OCI-LY3 (cell line): Measurements from ENCODE around the gene TRIM46.
A peak's percentile ranks its signal among the peaks of the same experiment; 100 is the strongest.
"Not testable (repeated sequence)": the region's sequence is repeated elsewhere in the genome, so short reads cannot be mapped to it uniquely, and the experiment has no call there.

Source experiments
- H2AFZ ChIP-seq: fragments of 200-600, 300-600 bp; shearing (Covaris generic); 2 replicates; pipeline ENCODE4 v1.6.0; 2014; ENCODE audit warnings: antibody characterized with exemption, low read depth, low read length
- H3K27ac ChIP-seq: fragments of 200-600, 300-600 bp; sonication (generic); 2 replicates; pipeline ENCODE4 v1.5.1; 2014; ENCODE audit warnings: mild to moderate bottlenecking, low read length, moderate library complexity, mixed read lengths
- H3K27me3 ChIP-seq: fragments of 200-600, 300-600 bp; sonication (generic); 2 replicates; pipeline ENCODE4 v1.6.1; 2014; ENCODE audit warnings: low read depth, low read length, mixed read lengths
- H3K36me3 ChIP-seq: fragments of 200-600, 300-600 bp; sonication (generic); replicated peaks from 2 replicates; pipeline ENCODE3; 2014; ENCODE audit warnings: low read depth, low read length, mixed read lengths
- H3K4me1 ChIP-seq: fragments of 300-600, 200-600 bp; sonication (generic); 2 replicates; pipeline ENCODE4 v1.6.1; 2014; ENCODE audit warnings: low read length, mixed read lengths
- H3K4me2 ChIP-seq: fragments of 200-600, 300-600 bp; sonication (generic); 2 replicates; pipeline ENCODE4 v1.6.1; 2014; ENCODE audit warnings: low read length, mixed read lengths
- H3K4me3 ChIP-seq: fragments of 300-600, 200-600 bp; sonication (generic); 2 replicates; pipeline ENCODE4 v1.5.1; 2014; ENCODE audit warnings: antibody characterized with exemption, mild to moderate bottlenecking, low read length, moderate library complexity
- H3K79me2 ChIP-seq: fragments of 300-600, 200-600 bp; shearing (Covaris generic); 2 replicates; pipeline ENCODE4 v1.6.1; 2014; ENCODE audit warnings: mild to moderate bottlenecking, low read length, mixed read lengths
- H3K9ac ChIP-seq: fragments of 300-600, 200-600 bp; shearing (Covaris generic); 2 replicates; pipeline ENCODE4 v1.6.0; 2014; ENCODE audit warnings: mild to moderate bottlenecking, low read length, moderate library complexity
- H3K9me3 ChIP-seq: fragments of 200-600, 300-600 bp; shearing (Covaris generic); 2 replicates; pipeline ENCODE4 v1.6.1; 2014; ENCODE audit warnings: low read length, mixed read lengths; ENCODE audit not compliant: insufficient read depth
- H4K20me1 ChIP-seq: fragments of 200-600, 300-600 bp; sonication (generic); 2 replicates; pipeline ENCODE4 v1.6.1; 2016; ENCODE audit warnings: low read length, mixed read lengths; ENCODE audit not compliant: insufficient read depth
- CTCF ChIP-seq: fragments of 200-600, 300-600 bp; sonication (generic); IDR thresholded peaks from 2 replicates; pipeline ENCODE4 v1.5.1; 2014; ENCODE audit warnings: antibody characterized with exemption, low read length, low read depth
- EZH2phosphoT487 ChIP-seq: fragments of 200-600 bp; shearing (Covaris generic); IDR thresholded peaks from 2 replicates; pipeline ENCODE4 v1.6.1; 2018; ENCODE audit warnings: antibody characterized with exemption, mixed run types, low read depth

The TRIM46 gene

GRCh38 chr1:155209312-155209721, 35.7 kb downstream of the TRIM46 start:
- peaks cover 23% of the 10 kb centered on the region for H3K4me1 ChIP-seq
- no peaks in the 10 kb centered on the region for H3K27me3 ChIP-seq
- no peaks in the 10 kb centered on the region for H3K36me3 ChIP-seq
- H3K79me2 ChIP-seq, result peaks cover 6% of the 10 kb centered on the region
- peak overlapping the region; percentile 91 for H3K9ac ChIP-seq
- peak overlapping the region; percentile 86 for H3K4me2 ChIP-seq
- no peaks in the 10 kb centered on the region for H3K9me3 ChIP-seq
- peak overlapping the region; percentile 10; the same call in 1 of the 2 replicates for H3K27ac ChIP-seq
- no peak for TF ChIP-seq EZH2phosphoT487
- TF ChIP-seq CTCF, result no peak
- peak overlapping the region; percentile 88 for H3K4me3 ChIP-seq
- H4K20me1 ChIP-seq, result no peaks in the 10 kb centered on the region
- peak overlapping the region; percentile 30; the same call in 1 of the 2 replicates for H2AFZ ChIP-seq

- Histone ChIP-seq H3K36me3 (no peaks in the 10 kb centered on the region), H3K79me2 (peaks cover 6% of the 10 kb centered on the region), H3K27ac (no peak overlapping the region), H3K4me1 (peaks cover 23% of the 10 kb centered on the region), H3K9ac (no peak overlapping the region), H3K27me3 (no peaks in the 10 kb centered on the region), H3K9me3 (no peaks in the 10 kb centered on the region), H3K4me2 (peak overlapping the region; percentile 86; the same call in 1 of the 2 replicates), H3K4me3 (0 out of 2 replicates have a peak overlapping the region, but pooled peaks have one; percentile 88), H2AFZ (no peak overlapping the region), H4K20me1 (no peaks in the 10 kb centered on the region)
- TF ChIP-seq EZH2phosphoT487, result no peak
- TF ChIP-seq CTCF, result no peak
Observed at GRCh38 chr1:155210314-155211104, 36.9 kb downstream of the TRIM46 start.

GRCh38 chr1:155211381-155212050, 37.9 kb downstream of the TRIM46 start:
- H3K4me1 ChIP-seq, result peaks cover 23% of the 10 kb centered on the region
- H3K4me3 ChIP-seq, H3K36me3 ChIP-seq, H4K20me1 ChIP-seq, H3K27me3 ChIP-seq, H3K9ac ChIP-seq, H3K4me2 ChIP-seq, H3K79me2 ChIP-seq, H2AFZ ChIP-seq, H3K27ac ChIP-seq, H3K9me3 ChIP-seq: not testable (repeated sequence)

- H2AFZ ChIP-seq, H4K20me1 ChIP-seq, H3K36me3 ChIP-seq, H3K27ac ChIP-seq, H3K4me2 ChIP-seq, H3K9ac ChIP-seq, H3K79me2 ChIP-seq, H3K9me3 ChIP-seq, H3K27me3 ChIP-seq, H3K4me3 ChIP-seq: not testable (repeated sequence)
- H3K4me1 ChIP-seq, result peaks cover 21% of the 10 kb centered on the region
Observed at GRCh38 chr1:155212051-155212440, 38.4 kb downstream of the TRIM46 start.

GRCh38 chr1:155214702-155215101, 41.1 kb downstream of the TRIM46 start:
- H3K79me2 ChIP-seq, H3K4me2 ChIP-seq, H3K9me3 ChIP-seq, H2AFZ ChIP-seq, H3K4me3 ChIP-seq, H3K27me3 ChIP-seq, H3K36me3 ChIP-seq, H3K27ac ChIP-seq, H4K20me1 ChIP-seq, H3K9ac ChIP-seq: not testable (repeated sequence)
- peaks cover 11% of the 10 kb centered on the region for H3K4me1 ChIP-seq
